ENCODE measurements around the gene OMG. TPM values are rescaled to one million over a fixed set of nuclear protein-coding genes. Genes with fewer than 3 reads are reported as not detected.
"Not testable (repeated sequence)": the region's sequence is repeated elsewhere in the genome, so short reads cannot be mapped to it uniquely, and the experiment has no call there.

OMG gene
- total and polyA plus RNA-seq, 5 experiments from 2014 or later: 0.70 to 1.3 TPM; not detected in 3

GRCh38 chr17:31279401-31279800 lies 17.6 kb downstream of the OMG start:
- POLR2A ChIA-PET: no interaction called here

GRCh38 chr17:31275116-31275515 lies 21.9 kb downstream of the OMG start:
- Mint-ChIP-seq H3K4me1 (no peaks in the 10 kb centered on the region), H3K4me3 (no peak overlapping the region), H3K27me3 (no peaks in the 10 kb centered on the region), H3K9me3 (no peaks in the 10 kb centered on the region), H3K27ac (no peak overlapping the region), H3K36me3 (peaks cover 0 to 10% (median 5%) of the 10 kb centered on the region in 3 donors)
- no peak for DNase-seq
- no peak for ATAC-seq
- POLR2A ChIA-PET: no interaction called here

More at GRCh38 chr17:31279401-31279800, 17.6 kb downstream of the OMG start:
- H3K9me3 Mint-ChIP-seq: no peaks in the 10 kb centered on the region
- DNase-seq (no peak), ATAC-seq (no peak)
- H3K4me3 Mint-ChIP-seq: no peak overlapping the region
- H3K27me3 Mint-ChIP-seq: no peaks in the 10 kb centered on the region
- no peak overlapping the region for H3K27ac Mint-ChIP-seq
- H3K36me3 Mint-ChIP-seq: peaks cover 0 to 6% (median 2%) of the 10 kb centered on the region in 3 donors
- no peaks in the 10 kb centered on the region for H3K4me1 Mint-ChIP-seq

GRCh38 chr17:31274252-31274651 lies 22.8 kb downstream of the OMG start:
- ATAC-seq (no peak), DNase-seq (no peak)
- H3K27me3 Mint-ChIP-seq: no peaks in the 10 kb centered on the region
- no peak overlapping the region for H3K4me3 Mint-ChIP-seq
- H3K36me3 Mint-ChIP-seq: peaks cover 0 to 13% (median 4%) of the 10 kb centered on the region in 3 donors
- H3K4me1 Mint-ChIP-seq: no peaks in the 10 kb centered on the region
- POLR2A ChIA-PET: no interaction called here
- H3K27ac Mint-ChIP-seq: no peak overlapping the region
- H3K9me3 Mint-ChIP-seq: no peaks in the 10 kb centered on the region

GRCh38 chr17:31273516-31273915 lies 23.5 kb downstream of the OMG start:
- Mint-ChIP-seq H3K27me3 (no peaks in the 10 kb centered on the region), H3K4me1 (no peaks in the 10 kb centered on the region), H3K4me3 (no peak overlapping the region), H3K9me3 (no peaks in the 10 kb centered on the region), H3K36me3 (peaks cover 4 to 15% (median 7%) of the 10 kb centered on the region in 3 donors), H3K27ac (no peak overlapping the region)
- DNase-seq (no peak), ATAC-seq (no peak)
- POLR2A ChIA-PET: no interaction called here

GRCh38 chr17:31272803-31273202 lies 24.2 kb downstream of the OMG start:
- H3K4me3 Mint-ChIP-seq: no peak overlapping the region
- DNase-seq (no peak), ATAC-seq (no peak)
- POLR2A ChIA-PET: interaction anchor here (0.5 to 0.6 kb wide), 2 partner anchors 11 to 611 kb away, joined by 3 to 6 read pairs; no protein-coding TSS in a partner anchor
- H3K27ac Mint-ChIP-seq: no peak overlapping the region
- H3K4me1 Mint-ChIP-seq: no peaks in the 10 kb centered on the region
- H3K27me3 Mint-ChIP-seq: no peaks in the 10 kb centered on the region
- H3K9me3 Mint-ChIP-seq: no peaks in the 10 kb centered on the region
- peaks cover 4 to 15% (median 7%) of the 10 kb centered on the region in 3 donors for H3K36me3 Mint-ChIP-seq

GRCh38 chr17:31272236-31272635 lies 24.8 kb downstream of the OMG start:
- POLR2A ChIA-PET: interaction anchor here (0.6 kb wide), 1 partner anchor 612 kb away, joined by 6 read pairs; no protein-coding TSS in a partner anchor
- no peak for ATAC-seq

GRCh38 chr17:31269578-31269983 lies 27.5 kb downstream of the OMG start:
- POLR2A ChIA-PET: no interaction called here
- Mint-ChIP-seq H3K36me3 (peaks cover 4 to 20% (median 13%) of the 10 kb centered on the region in 3 donors), H3K9me3 (no peaks in the 10 kb centered on the region), H3K4me1 (peaks cover 0 to 7% (median 2%) of the 10 kb centered on the region in 4 donors), H3K27me3 (no peaks in the 10 kb centered on the region), H3K4me3 (no peak overlapping the region), H3K27ac (no peak overlapping the region)
- ATAC-seq: no peak
- DNase-seq: no peak

More at GRCh38 chr17:31272236-31272635, 24.8 kb downstream of the OMG start:
- H3K27ac Mint-ChIP-seq: no peak overlapping the region
- H3K9me3 Mint-ChIP-seq: no peaks in the 10 kb centered on the region
- peaks cover 4 to 18% (median 10%) of the 10 kb centered on the region in 3 donors for H3K36me3 Mint-ChIP-seq
- peaks cover 0 to 2% (median 0%) of the 10 kb centered on the region in 4 donors for H3K4me1 Mint-ChIP-seq
- DNase-seq: no peak
- no peak overlapping the region for H3K4me3 Mint-ChIP-seq
- H3K27me3 Mint-ChIP-seq: no peaks in the 10 kb centered on the region

GRCh38 chr17:31269036-31269577 lies 27.9 kb downstream of the OMG start:
- Mint-ChIP-seq H3K36me3 (peaks cover 4 to 20% (median 13%) of the 10 kb centered on the region in 3 donors), H3K9me3 (no peaks in the 10 kb centered on the region), H3K27me3 (no peaks in the 10 kb centered on the region), H3K4me3 (no peak overlapping the region), H3K27ac (no peak overlapping the region), H3K4me1 (peaks cover 0 to 7% (median 2%) of the 10 kb centered on the region in 4 donors)
- POLR2A ChIA-PET: no interaction called here
- ATAC-seq (no peak), DNase-seq (no peak)

- Mint-ChIP-seq H3K9me3 (no peaks in the 10 kb centered on the region), H3K4me3 (no peak overlapping the region), H3K27ac (peak overlapping the region in 3 of 10 donors; percentile 1 to 53 (median 24)), H3K36me3 (peaks cover 4 to 15% (median 13%) of the 10 kb centered on the region in 3 donors), H3K4me1 (peaks cover 0 to 7% (median 2%) of the 10 kb centered on the region in 4 donors), H3K27me3 (no peaks in the 10 kb centered on the region)
- no peak for ATAC-seq
- POLR2A ChIA-PET: no interaction called here
- DNase-seq: peak in 4 of 10 donors; percentile 25 to 65 (median 28)
Observed at GRCh38 chr17:31266042-31266441, 31.0 kb downstream of the OMG start.

- ATAC-seq, H3K27ac Mint-ChIP-seq, DNase-seq, H3K9me3 Mint-ChIP-seq, H3K27me3 Mint-ChIP-seq, POLR2A ChIA-PET, H3K4me3 Mint-ChIP-seq, H3K4me1 Mint-ChIP-seq: not testable (repeated sequence)
- H3K36me3 Mint-ChIP-seq: peaks cover 0 to 18% (median 8%) of the 10 kb centered on the region in 3 donors
Observed at GRCh38 chr17:31262923-31263322, 34.1 kb downstream of the OMG start.

GRCh38 chr17:31261601-31262000 lies 35.4 kb downstream of the OMG start:
- POLR2A ChIA-PET: no interaction called here
- Mint-ChIP-seq H3K27ac (no peak overlapping the region), H3K27me3 (no peaks in the 10 kb centered on the region), H3K4me3 (no peak overlapping the region), H3K9me3 (no peaks in the 10 kb centered on the region), H3K36me3 (peaks cover 0 to 14% (median 0%) of the 10 kb centered on the region in 3 donors), H3K4me1 (peaks cover 0 to 5% (median 2%) of the 10 kb centered on the region in 4 donors)
- ATAC-seq (no peak), DNase-seq (no peak)

GRCh38 chr17:31260151-31260550 lies 36.9 kb downstream of the OMG start:
- H3K27me3 Mint-ChIP-seq: no peaks in the 10 kb centered on the region

GRCh38 chr17:31256936-31257335 lies 40.1 kb downstream of the OMG start:
- POLR2A ChIA-PET: no interaction called here
- peaks cover 0 to 12% (median 2%) of the 10 kb centered on the region in 3 donors for H3K36me3 Mint-ChIP-seq
- no peak overlapping the region for H3K27ac Mint-ChIP-seq
- ATAC-seq (no peak), DNase-seq (no peak)
- H3K27me3 Mint-ChIP-seq: no peaks in the 10 kb centered on the region
- no peaks in the 10 kb centered on the region for H3K4me1 Mint-ChIP-seq
- H3K9me3 Mint-ChIP-seq: no peaks in the 10 kb centered on the region
- H3K4me3 Mint-ChIP-seq: no peak overlapping the region

More at GRCh38 chr17:31260151-31260550, 36.9 kb downstream of the OMG start:
- no peak overlapping the region for H3K27ac Mint-ChIP-seq
- no peak for ATAC-seq
- POLR2A ChIA-PET: no interaction called here
- peaks cover 0 to 12% (median 0%) of the 10 kb centered on the region in 3 donors for H3K36me3 Mint-ChIP-seq
- no peak overlapping the region for H3K4me3 Mint-ChIP-seq
- H3K9me3 Mint-ChIP-seq: no peaks in the 10 kb centered on the region
- H3K4me1 Mint-ChIP-seq: no peaks in the 10 kb centered on the region
- DNase-seq: no peak

- Mint-ChIP-seq H3K4me1 (peaks cover 0 to 9% (median 0%) of the 10 kb centered on the region in 4 donors), H3K27me3 (no peaks in the 10 kb centered on the region)
- POLR2A ChIA-PET: no interaction called here
Observed at GRCh38 chr17:31254654-31255053, 42.4 kb downstream of the OMG start.

More at GRCh38 chr17:31254654-31255053, 42.4 kb downstream of the OMG start:
- Mint-ChIP-seq H3K9me3 (no peaks in the 10 kb centered on the region), H3K4me3 (no peak overlapping the region), H3K27ac (no peak overlapping the region), H3K36me3 (peaks cover 0 to 3% (median 0%) of the 10 kb centered on the region in 3 donors)
- DNase-seq: no peak
- ATAC-seq: no peak

Measured in naive thymus-derived CD8-positive, alpha-beta T cell (primary cell).